A549 (cell line): ENCODE results near the gene SLC1A4.
"Not testable (repeated sequence)": the region's sequence is repeated elsewhere in the genome, so short reads cannot be mapped to it uniquely, and the experiment has no call there.

Source experiments
- CTCF ChIP-seq: fragments of >200 bp; sonication (Bioruptor Twin); formaldehyde crosslinking; IDR thresholded peaks from 3 replicates; pipeline ENCODE4 v1.5.1; 2016
- EP300 ChIP-seq, 2 experiments: fragments of >200 bp; sonication (Bioruptor Twin); formaldehyde crosslinking; IDR thresholded peaks; 2 replicates in 1 of 2; 3 replicates in 1 of 2; pipeline ENCODE4 v1.6.1; 2016 to 2017
- RNF2 ChIP-seq: fragments of 200-600 bp; sonication (generic); IDR thresholded peaks from 2 replicates; pipeline ENCODE4 v1.6.1; 2016; ENCODE audit warnings: low read depth, mild to moderate bottlenecking, antibody characterized with exemption, moderate library complexity, borderline replicate concordance
- USF2 ChIP-seq: fragments of 450-650 bp; IDR thresholded peaks from 2 replicates; pipeline ENCODE4 v1.6.1; 2014; ENCODE audit warnings: antibody characterized with exemption

GRCh38 chr2:65020251-65020650, 31.1 kb downstream of the SLC1A4 start:
- not testable (repeated sequence) for TF ChIP-seq RNF2; USF2; CTCF; EP300 (IDR thresholded peaks at IDR 0.05)
